Endometrium (tissue), 2 donors: ENCODE data around the gene TMEM178A.

ENCODE experiments used
- FAIRE-seq: peaks from 2 replicates; lab custom pipeline; 2012; peaks lifted over from hg19 to GRCh38; lab: Jason Lieb, UNC
- donor health status: control.
- donor health status: control.

Gene TMEM178A

DNA sequence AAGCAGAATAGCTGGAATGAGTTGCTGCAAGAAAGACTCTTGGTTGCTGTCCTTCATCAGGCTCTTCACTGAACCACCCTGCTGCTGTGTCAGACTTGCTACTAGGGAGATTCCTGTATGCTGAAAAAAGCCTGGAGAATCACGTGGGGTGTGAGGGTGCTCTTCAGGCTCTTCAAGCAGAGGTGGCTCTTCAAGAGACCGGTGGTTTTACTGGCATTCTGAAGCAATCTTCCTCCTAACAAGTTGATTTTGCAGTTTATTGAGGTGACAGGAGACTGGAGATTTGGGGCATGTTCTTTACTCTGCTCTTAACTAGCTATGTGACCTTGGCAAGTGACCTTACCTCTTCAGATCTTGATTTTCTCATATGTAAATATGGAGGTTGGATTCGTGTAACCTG lies 14.1 kb downstream of the TMEM178A start:
- FAIRE-seq = no peak

DNA sequence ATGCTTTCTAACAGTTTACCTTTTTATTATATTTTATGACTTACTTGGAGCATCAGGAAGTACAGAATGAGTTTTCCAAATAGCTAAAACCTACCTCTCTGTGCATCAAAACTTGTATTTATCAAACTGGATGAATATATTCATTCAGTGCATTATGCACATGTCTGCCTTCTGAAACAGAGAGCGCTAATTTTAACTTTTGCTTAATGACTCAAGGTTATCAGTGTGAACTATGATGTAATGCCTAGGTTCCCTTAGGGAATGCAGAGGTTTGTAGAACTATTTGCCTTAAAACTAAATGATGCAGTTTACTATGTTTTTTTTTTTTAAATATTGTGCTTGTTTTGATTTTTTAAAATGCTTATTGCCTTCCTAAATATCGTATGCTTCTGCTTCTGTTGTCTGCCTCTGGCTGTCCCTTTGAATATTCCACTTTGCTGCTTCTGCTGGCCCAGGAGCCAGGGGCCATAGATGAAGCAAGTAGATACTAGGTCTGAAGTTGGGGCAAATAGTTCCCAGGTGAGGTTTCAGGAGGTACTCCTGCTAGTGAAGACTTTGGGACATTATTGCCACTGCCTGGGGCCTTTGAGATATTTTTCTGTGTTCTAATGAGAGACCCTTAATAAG lies 16.5 kb downstream of the TMEM178A start:
- FAIRE-seq = no peak

DNA sequence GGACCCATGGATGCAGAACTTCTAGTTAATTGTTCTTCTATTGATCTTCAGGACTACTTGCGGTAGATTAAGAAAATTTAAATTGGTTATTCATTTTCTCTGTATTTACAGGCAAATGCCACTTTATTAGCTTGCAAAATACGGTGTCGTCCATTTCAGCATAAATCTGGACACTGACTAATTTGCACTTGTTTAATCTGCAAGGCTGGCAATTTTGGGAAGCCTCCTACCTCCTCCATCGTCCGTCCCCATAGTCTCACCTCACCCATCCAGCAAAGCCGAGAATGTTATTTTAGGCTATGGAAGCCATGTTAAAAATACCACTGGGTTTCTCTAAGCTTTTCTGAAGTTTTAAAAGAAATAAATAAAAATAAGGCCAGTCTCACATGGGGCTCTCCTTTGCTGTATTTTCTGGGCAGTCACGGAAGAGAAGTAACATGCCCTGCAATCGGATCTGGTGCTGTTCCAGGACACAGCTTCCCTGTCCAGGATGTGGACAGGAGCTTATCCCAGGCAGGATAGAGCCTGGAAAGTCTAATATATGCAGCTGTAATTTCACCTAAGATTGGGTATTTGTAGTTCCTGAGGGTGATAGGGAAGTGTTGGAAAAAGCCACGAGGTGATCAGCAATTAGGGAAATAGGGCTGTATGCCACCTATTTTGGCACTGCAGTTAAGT lies 17.4 kb downstream of the TMEM178A start:
- no peak for FAIRE-seq

- no peak for FAIRE-seq
These were observed 18.7 kb downstream of the TMEM178A start for GRCh38 chr2:39684464-39684863.

DNA sequence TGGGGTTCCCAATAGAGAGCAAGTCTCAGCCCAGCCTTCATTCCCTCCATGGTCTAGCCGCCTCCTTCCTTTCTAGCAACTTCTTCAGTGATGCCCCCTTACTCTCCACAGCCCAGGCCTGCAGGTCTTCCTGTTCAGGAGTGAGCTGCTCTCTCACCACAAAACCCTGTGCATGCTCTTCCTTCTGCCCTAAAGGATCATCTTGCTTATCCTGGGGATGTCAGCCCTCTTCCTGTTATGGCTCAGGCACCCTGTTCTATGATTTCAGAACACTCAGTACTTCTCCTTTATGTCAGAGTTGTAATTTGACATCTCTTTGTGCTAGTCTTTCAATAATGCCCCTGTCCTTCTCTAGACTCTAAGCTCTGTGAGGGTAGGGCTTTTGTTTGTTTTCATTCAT lies 19.4 kb downstream of the TMEM178A start:
- FAIRE-seq = no peak

- no peak for FAIRE-seq
These were observed 20.7 kb downstream of the TMEM178A start for GRCh38 chr2:39686456-39686855.

- FAIRE-seq = no peak
These were observed 22.5 kb downstream of the TMEM178A start for GRCh38 chr2:39688181-39688580.

- no peak for FAIRE-seq
These were observed 23.6 kb downstream of the TMEM178A start for GRCh38 chr2:39689272-39689841.

- no peak for FAIRE-seq
These were observed 24.2 kb downstream of the TMEM178A start for GRCh38 chr2:39689876-39690275.

DNA sequence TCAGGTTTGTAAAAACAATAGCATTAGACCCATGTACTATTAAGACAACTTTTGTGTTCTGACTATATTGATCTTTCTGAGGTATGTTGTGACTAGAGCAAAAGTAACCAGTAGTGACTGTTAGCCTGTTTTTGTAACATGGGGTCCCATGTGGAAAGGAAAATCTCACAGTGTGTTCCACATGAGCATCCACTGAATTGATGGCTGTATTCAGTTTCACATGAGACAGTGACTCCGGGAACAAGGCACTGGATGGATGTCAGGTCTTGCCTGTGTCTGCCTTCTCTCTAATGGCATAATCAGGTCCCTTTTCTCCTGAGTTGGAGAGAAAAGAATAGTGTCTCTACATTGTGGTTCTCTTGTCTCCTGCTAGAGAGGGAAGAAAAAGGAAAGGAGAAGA lies 27.5 kb downstream of the TMEM178A start:
- no peak for FAIRE-seq

- no peak for FAIRE-seq
These were observed 30.4 kb downstream of the TMEM178A start for GRCh38 chr2:39696101-39696553.

GRCh38 chr2:39696838-39697237 lies 31.1 kb downstream of the TMEM178A start:
- no peak for FAIRE-seq

DNA sequence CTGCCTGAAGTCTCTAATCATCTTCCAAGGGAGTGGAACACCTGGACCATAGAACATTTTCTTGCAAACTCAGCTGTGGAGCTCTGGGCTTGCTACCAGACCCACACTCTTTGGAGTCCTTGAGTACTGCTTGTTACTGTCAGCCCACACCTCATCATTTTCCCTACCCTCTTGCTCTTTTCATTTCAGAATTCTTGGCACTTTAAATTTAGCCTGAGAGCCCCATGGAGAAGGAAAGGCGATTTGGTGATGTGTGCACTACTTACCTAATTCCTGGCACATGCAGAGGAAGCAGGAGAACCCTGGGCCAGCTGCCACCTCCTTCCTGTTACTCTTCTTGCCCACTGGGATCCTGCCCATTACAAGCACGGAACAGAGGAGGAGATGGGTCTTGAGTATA lies 31.7 kb downstream of the TMEM178A start:
- FAIRE-seq = no peak

DNA sequence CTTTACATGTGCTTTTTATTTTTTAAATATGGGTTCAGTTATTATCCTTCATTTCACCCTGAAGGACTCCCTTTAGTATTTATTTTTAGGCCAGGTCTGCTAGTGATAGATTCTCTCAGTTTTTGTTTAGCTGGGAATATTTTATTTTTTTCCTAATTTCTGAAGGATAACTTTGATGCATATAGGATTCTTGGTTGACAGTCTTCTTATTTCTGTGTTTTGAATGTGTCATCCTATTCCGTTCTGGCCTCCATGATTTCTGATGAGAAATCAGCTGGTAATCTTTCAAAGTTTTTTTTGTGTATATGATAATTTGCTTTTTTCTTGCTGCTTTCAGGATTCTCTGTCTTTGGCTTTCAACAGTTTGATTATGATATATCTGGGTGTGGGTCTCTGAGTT lies 35.4 kb downstream of the TMEM178A start:
- FAIRE-seq = no peak

DNA sequence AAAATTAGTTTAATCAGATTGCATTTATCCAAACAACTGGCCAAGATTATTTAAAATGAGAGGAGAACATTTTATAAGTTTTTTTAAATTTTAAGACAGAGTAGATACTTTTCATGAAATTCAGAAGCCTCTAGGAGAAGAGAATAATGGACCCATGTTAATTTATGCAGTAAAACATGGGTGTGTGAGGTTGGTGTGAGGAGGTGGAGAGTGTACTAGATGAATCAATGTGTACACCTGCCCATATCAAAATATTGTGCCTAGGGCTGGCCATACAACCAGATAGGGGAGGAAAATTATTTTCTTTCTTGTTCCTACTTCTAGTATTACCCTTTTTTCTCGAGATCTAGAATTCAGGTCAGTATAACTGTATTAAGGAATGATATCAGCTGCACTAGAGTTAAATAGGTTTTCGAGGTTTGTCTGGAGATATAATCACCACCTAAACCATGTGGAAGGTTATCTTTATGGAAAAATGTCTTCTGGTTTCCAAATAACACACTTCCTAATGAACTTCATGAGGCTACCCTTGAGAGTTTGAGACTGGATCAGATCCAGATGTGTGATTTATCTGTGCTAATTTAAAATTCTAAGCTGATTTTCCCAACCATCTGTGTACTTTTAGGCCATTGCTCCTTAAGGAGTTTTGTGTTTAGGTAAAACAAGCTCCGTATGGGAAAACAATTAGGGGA lies 37.6 kb downstream of the TMEM178A start:
- no peak for FAIRE-seq

DNA sequence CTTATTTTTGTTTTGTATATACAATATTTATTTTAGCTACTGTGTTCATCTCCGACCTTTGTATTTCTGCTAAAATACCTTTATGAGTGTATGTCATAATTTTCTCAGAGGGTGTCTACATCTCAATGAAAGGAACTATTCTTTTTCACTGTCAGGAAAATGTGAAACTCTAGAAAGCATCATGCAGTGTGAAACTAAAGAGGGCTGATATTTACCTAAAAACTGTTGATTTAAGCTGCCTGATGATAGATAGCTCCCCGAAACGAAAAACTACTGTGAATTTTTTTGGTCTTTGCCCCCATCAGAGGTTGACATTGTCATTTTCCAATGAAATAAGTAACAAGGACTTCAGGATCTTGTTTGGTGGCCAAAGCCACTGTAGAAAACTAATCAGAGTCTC lies 38.8 kb downstream of the TMEM178A start:
- FAIRE-seq = no peak

- FAIRE-seq = no peak
These were observed 39.9 kb downstream of the TMEM178A start for GRCh38 chr2:39705638-39706037.

- FAIRE-seq = no peak
These were observed 40.6 kb downstream of the TMEM178A start for GRCh38 chr2:39706312-39706711.

DNA sequence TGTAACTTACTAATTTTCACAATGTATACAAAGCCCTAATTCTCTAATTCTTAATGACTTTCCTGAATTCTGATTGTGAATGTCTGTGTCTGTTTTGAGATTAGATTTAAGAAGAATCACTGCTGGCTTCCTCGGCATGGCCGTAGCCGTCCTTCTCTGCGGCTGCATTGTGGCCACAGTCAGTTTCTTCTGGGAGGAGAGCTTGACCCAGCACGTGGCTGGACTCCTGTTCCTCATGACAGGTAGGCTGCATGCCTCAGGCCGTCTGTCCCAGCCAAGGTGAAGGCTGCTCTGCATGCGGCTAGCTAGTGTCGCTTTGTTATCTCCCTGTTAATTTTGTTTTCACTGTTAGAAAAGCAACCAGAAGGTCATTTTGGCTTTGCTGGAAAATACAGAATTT lies 41.2 kb downstream of the TMEM178A start:
- FAIRE-seq = no peak

DNA sequence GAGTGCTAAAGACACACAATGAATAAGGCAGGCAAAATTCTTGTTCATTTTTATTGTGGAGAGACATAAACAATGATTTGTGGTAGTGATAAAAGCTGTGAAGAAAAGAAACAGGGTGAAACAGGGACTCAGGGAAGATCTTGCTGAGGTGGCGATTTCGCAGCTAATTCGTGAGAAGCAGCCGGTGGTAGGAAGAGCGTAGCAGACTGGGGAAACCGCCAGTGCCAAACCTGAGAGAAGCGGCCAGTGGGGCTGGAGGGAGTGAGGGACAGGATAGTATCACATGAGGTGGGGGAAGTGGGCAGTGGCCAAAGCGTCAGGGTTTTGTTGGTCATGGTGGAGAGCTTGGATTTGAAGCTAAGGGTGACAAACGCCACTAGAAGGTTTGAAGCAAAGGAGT lies 42.3 kb downstream of the TMEM178A start:
- FAIRE-seq = no peak

DNA sequence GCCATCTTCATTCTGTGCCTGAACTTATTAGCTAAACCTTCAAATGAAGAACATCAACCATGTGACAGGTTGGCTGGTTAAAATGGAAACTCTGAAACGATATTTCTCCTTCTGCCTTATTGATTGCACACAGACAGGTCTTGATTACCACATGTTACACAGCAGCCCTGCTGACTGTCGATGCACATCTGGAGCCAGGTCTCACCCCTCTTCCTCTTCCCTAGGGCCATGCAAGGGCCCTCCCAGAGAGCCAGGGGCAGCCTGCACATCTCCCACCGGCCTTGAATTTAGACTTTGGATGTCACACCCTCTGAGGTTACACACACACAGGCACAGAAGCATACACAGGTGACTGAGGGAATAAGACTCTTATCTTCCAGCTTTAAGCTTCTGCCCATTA lies 45.1 kb downstream of the TMEM178A start:
- FAIRE-seq = no peak

- no peak for FAIRE-seq
These were observed 47.2 kb downstream of the TMEM178A start for GRCh38 chr2:39712953-39713352.

- peak; percentile 12 for FAIRE-seq
These were observed 49.4 kb downstream of the TMEM178A start for GRCh38 chr2:39715095-39715494.
